DMS153 (cell line): ENCODE results near the gene ERBB2.

Experiments
- DNase-seq: peaks from one replicate; lab custom pipeline; 2025; lab: John Stamatoyannopoulos, UW

Gene ERBB2

DNA sequence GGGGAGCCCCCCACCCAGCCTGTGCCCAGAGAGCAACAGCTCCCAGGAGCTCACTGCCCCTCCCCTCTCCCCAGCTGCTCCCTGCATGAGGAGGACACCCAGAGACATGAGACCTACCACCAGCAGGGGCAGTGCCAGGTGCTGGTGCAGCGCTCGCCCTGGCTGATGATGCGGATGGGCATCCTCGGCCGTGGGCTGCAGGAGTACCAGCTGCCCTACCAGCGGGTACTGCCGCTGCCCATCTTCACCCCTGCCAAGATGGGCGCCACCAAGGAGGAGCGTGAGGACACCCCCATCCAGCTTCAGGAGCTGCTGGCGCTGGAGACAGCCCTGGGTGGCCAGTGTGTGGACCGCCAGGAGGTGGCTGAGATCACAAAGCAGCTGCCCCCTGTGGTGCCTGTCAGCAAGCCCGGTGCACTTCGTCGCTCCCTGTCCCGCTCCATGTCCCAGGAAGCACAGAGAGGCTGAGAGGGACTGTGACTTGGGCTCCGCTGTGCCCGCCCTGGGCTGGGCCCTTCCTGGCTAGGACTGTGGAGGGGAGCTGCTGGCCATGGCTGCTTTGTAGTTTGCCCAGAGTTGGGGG is 34.1 kb upstream of the ERBB2 start:
- no peak for DNase-seq

GRCh38 chr17:39666231-39666600 is 33.6 kb upstream of the ERBB2 start:
- DNase-seq = no peak

GRCh38 chr17:39666601-39667261 is 33.1 kb upstream of the ERBB2 start:
- no peak for DNase-seq

DNA sequence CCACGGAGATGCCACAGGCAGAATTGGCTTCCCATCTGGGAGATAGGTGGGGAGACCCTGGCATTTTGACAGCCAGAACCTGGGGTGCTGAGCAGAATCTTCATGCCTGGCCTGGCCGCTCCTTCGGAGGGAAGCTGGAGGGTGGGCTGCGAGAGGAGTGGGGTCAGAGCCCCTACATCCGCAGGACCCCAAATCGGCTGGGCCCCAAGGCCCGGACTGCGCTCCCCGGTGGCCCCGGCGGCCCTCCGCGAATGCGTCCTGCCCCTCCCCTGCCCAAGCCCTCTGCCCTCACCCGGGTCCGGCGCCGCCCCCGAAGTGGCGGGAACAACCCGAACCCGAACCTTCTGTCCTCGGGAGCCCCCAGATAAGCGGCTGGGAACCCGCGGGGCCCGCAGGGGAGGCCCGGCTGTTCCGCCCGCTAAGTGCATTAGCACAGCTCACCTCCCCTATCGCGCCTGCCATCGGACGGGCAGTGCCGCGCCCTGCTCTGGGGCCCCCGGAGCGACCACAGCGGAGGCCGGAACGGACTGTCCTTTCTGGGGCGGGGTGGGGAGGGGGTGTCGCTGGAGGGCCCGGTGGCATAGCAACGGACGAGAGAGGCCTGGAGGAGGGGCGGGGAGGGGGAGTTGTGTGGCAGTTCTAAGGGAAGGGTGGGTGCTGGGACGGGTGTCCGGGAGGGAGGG is 32.5 kb upstream of the ERBB2 start:
- no peak for DNase-seq

- no peak for DNase-seq
Observed at GRCh38 chr17:39667945-39668924, 31.6 kb upstream of the ERBB2 start, which contains the start of gene PNMT. TSS of gene PNMT (plus strand) at chr17:39668453. CDS start at chr17:39668476, 23 bp downstream.

GRCh38 chr17:39669897-39670735 is 29.7 kb upstream of the ERBB2 start:
- no peak for DNase-seq

DNA sequence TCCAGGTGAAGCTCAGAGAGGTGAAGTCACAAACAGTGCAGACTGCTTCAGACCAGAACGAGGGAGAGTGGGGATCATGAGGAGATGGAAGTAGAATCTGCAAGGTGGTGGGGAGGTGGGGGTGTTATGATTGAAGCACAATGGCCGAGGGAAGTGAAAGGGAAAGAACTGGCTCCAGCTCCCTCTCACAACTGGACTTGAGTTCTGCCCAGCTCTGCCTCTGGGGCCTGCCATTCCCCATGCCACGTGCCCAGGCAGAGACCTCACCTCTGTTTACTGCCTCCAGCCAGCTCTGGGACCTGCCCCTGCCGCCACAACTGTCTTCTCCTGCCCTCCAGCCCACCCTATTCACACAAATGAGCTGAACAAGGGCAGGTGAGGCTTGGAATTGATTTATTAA is 29.1 kb upstream of the ERBB2 start:
- DNase-seq = no peak

DNA sequence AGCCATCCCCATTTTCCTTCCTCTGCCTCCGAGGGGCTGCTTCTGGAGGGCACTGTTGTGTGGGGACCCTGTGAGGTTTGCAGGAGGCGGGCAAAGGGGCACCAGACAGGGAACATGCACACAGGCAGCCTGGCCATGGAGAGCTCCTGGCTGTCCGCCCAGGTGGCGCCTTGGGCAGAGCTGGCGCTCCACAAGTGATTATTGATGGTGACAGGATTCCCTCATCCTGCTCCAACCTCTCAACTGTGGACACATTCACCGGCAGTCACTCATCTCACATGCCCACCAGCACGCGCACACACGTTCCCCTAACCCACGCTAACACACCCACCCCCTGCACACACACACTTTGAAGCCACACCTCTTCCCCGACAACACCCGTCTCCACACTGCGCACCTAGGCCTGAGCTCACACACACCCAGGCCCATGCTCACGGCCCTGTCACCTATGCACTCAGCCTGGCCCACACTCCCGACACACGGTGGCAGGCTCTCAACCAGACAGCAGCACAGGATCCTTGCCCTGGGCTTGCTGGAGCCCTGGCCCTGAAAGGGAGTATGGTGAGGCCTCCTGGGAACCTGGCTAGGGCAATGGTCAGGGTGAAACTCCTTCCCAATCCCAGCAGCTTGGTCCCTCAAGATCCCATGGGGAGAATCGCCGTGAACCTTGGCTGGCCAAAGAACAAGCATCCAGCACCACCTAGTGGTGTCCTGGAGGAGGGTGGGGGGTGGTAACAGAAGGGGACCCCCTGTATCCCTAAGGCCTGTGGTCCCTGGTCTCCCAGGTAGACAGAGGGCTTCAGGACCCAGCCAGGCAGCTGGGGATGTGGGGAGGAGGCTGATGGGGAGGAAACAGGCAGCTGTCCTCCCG is 28.0 kb upstream of the ERBB2 start:
- DNase-seq = no peak

- no peak for DNase-seq
Observed at GRCh38 chr17:39672522-39673334, 27.1 kb upstream of the ERBB2 start.

DNA sequence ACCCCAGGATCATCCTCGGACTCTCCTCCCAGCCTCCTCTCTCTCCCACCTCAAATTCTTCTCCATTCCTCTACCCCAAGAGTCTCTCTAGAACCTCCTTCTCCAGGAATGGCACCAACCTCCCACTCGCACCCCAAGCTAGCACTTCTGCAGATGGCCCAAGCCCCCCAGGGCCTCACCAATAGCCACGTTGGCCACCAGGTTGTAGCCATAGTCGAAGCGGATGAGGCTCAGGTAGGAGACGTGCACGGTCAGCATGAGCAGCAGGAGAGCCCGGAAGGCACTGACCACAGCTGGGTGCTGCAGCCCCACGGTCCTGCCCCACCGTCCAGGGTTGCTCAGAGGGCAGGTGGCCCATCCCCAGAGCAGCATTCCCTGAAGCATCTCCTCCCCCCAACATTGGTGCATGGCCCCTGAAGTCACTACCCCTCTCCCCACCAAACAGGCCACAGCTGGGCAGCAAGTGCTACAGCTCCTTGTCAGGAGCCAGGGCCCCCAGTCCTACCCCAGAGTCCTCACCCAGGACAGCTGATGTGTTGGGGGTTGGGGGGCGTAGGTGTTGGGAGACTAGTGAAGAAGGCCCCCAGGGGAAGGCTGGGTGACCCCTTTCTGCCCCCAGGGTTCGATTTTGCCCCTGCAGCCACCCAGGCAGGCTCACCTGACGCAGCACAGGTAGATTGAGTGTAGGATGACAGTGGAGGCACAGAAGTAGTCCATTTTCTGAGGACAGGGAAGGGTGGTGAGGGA is 26.4 kb upstream of the ERBB2 start:
- DNase-seq = no peak

DNA sequence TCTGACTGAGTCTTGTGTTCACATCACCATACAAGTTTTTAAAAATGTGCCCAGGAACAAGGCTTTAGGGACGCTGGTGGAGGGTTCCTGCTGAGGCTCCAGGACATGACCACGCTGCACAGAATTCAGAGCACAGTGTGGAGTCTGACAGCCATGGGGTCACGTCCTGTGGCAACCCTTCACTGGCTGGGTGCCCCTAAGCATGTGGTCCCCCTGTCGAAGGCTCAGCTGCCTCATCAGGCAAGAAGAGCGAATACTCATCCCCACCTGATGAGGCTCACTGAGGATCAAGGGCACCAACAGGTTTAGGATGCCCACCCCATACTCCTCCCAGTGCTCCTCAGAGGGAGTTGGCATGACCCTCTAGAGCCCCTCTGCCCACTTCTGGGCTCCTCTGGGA is 25.7 kb upstream of the ERBB2 start:
- DNase-seq = no peak

DNA sequence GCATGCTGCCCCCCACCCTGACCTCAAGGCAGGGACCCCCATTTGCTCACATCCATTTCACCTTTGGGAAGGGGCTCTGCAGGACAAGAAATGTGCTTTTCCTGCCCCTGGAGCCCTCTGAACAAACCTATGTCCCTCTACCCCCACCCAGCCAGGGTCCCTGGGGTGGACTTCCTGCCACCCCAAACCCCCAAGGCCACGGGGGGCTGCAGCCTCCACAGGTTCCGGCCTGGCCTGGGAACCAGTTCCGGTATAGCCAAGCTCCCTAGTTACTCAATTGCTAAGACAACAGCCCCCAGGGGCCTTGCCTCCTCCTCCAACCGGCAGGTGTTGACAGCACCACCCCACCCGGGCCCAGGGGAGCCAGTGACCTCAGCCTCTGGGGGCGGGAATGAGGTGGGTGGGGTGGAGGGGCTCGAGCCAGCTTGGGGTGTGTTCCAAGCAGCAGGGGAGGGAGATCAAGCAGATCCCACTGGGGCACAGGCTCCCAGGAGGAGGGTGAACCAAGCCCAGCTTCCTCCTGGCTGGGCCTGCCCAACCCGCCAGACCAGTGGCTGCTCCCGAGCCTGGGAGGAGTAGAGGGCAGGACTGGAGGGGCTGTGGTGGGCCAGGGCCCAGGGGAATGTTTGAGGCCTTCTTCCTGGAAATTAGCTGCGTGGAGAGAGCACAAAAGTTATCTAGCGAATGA is 25.0 kb upstream of the ERBB2 start:
- DNase-seq = peak; percentile 74

DNA sequence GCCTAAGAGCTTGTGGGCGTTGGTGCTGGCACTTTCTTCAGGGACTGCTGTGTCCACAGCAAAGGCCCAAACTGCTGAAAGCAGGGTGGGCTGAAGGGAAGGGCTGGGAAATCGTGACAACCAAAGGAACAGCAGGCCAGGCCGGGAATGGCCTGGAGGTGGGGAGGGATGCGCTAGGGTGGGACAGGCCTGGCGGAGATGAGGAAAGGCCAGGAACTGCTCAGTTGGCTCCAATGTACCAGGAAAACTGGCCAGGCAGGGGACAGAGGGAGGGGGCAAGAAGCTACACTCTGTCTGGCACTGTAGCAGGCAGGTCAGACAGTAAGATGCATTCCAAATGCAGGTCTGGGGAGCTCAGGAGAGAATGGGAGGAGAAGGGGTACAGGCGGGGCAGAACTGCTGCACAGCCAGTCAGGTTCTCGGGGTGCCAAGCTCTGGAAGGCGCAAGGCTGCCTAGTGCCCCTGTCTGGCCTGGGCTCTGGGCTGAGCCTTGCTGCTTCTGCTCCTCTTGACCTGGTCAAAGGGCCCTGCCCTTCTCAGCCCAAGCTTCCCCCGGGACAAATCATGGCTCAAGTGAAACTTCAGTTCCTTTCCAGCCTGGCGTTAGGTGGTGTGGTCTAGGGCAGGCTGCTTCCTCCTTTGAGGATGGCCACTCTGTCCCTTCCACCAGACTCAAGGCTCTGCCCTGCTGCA is 24.3 kb upstream of the ERBB2 start:
- DNase-seq = no peak

GRCh38 chr17:39676198-39676819 is 23.6 kb upstream of the ERBB2 start:
- DNase-seq = peak; percentile 75

- no peak for DNase-seq
Observed at GRCh38 chr17:39677072-39677471, 22.8 kb upstream of the ERBB2 start.

GRCh38 chr17:39677542-39678339 is 22.1 kb upstream of the ERBB2 start:
- no peak for DNase-seq
